ENCODE measurements around the gene ENO4. TPM values are rescaled to one million over a fixed set of nuclear protein-coding genes. Genes with fewer than 3 reads are reported as not detected.

ENO4 gene
- polyA plus RNA-seq, 1 of the 3 experiments (the other 2 are of a cell fraction) = 0.36 TPM

GRCh38 chr10:116801658-116802057 lies 47.6 kb upstream of the ENO4 start:
- Histone ChIP-seq H2AFZ (ENCODE audit: low read depth) (no peak overlapping the region), H4K20me1 (ENCODE audit: insufficient read depth) (no peaks in the 10 kb centered on the region), H3K9ac (no peak overlapping the region), H3K36me3 (replicated peaks in 1 of 2; ENCODE audit: control insufficient read depth in 1 of 2, insufficient read depth in 2 of 2, low read length in 1 of 2) (no peaks in the 10 kb centered on the region), H3K27me3 (ENCODE audit: insufficient read depth) (peaks cover 7% of the 10 kb centered on the region; the same call in 1 of the 2 replicates), H3K4me1 (ENCODE audit: control insufficient read depth in 1 of 2, insufficient read depth in 2 of 2, low read depth in 1 of 2, low read length in 1 of 2) (no peaks in the 10 kb centered on the region), H3K4me3 (ENCODE audit: low read depth in 2 of 2, low read length in 1 of 2) (no peak overlapping the region), H3K9me3 (no peaks in the 10 kb centered on the region), H3K27ac (ENCODE audit: low read depth in 2 of 2, low read length in 1 of 2) (no peak overlapping the region), H3F3A (replicated peaks; ENCODE audit: insufficient read depth) (no peaks in the 10 kb centered on the region), H3K9me2 (no peaks in the 10 kb centered on the region), H3K4me2 (no peak overlapping the region), H3K79me2 (ENCODE audit: insufficient read depth) (no peaks in the 10 kb centered on the region)
- ChIA-PET POLR2A (no interaction called here), CTCF (interaction anchor here (0.7 to 14.2 kb wide), 6 partner anchors 8 to 376 kb away, joined by 3 to 265 read pairs (median 14); no protein-coding TSS in a partner anchor)
- no peak for DNase-seq
- TF ChIP-seq TCF12 (IDR thresholded peaks at IDR 0.05) (no peak), CTCF (IDR thresholded peaks at IDR 0.05) (no peak)
- WGBS (ENCODE audit: low lambda C conversion rate) = 73% methylated on average over 4 of the region's 4 CpGs

GRCh38 chr10:116802474-116802873 lies 46.8 kb upstream of the ENO4 start:
- CTCF ChIA-PET = interaction anchor here (1.1 to 14.2 kb wide), 4 partner anchors 14 to 384 kb away, joined by 3 to 265 read pairs (median 125); no protein-coding TSS in a partner anchor
- Histone ChIP-seq H3K9me3 (no peaks in the 10 kb centered on the region), H4K20me1 (ENCODE audit: insufficient read depth) (no peaks in the 10 kb centered on the region), H3K4me2 (no peak overlapping the region), H3K9me2 (no peaks in the 10 kb centered on the region), H3F3A (replicated peaks; ENCODE audit: insufficient read depth) (no peaks in the 10 kb centered on the region), H3K4me1 (ENCODE audit: control insufficient read depth in 1 of 2, insufficient read depth in 2 of 2, low read depth in 1 of 2, low read length in 1 of 2) (no peaks in the 10 kb centered on the region; a peak in 1 of 4 replicates), H3K9ac (no peak overlapping the region), H3K27me3 (ENCODE audit: insufficient read depth) (peaks cover 7% of the 10 kb centered on the region; the same call in 1 of the 2 replicates), H3K27ac (ENCODE audit: low read depth in 2 of 2, low read length in 1 of 2) (no peak overlapping the region), H2AFZ (ENCODE audit: low read depth) (no peak overlapping the region), H3K4me3 (ENCODE audit: low read depth in 2 of 2, low read length in 1 of 2) (no peak overlapping the region), H3K79me2 (ENCODE audit: insufficient read depth) (no peaks in the 10 kb centered on the region), H3K36me3 (replicated peaks in 1 of 2; ENCODE audit: control insufficient read depth in 1 of 2, insufficient read depth in 2 of 2, low read length in 1 of 2) (no peaks in the 10 kb centered on the region)
- 69% methylated on average over 4 of the region's 6 CpGs for WGBS (ENCODE audit: low lambda C conversion rate)
- no peak for DNase-seq
- no peak for TF ChIP-seq RXRA (IDR thresholded peaks at IDR 0.05; ENCODE audit: borderline replicate concordance, low read depth)
- TF ChIP-seq TAF1 (IDR thresholded peaks at IDR 0.05; ENCODE audit: borderline replicate concordance, low read depth, low read length) = no peak
- TF ChIP-seq GATA2 (CRISPR knock-in tag; IDR thresholded peaks at IDR 0.05) = no peak
- TF ChIP-seq EP300 (IDR thresholded peaks at IDR 0.05; ENCODE audit: borderline replicate concordance in 1 of 2, low read depth in 1 of 2, low read length in 1 of 2) = no peak
- TF ChIP-seq TCF12 (IDR thresholded peaks at IDR 0.05) = no peak
- TF ChIP-seq, protein P1, sequence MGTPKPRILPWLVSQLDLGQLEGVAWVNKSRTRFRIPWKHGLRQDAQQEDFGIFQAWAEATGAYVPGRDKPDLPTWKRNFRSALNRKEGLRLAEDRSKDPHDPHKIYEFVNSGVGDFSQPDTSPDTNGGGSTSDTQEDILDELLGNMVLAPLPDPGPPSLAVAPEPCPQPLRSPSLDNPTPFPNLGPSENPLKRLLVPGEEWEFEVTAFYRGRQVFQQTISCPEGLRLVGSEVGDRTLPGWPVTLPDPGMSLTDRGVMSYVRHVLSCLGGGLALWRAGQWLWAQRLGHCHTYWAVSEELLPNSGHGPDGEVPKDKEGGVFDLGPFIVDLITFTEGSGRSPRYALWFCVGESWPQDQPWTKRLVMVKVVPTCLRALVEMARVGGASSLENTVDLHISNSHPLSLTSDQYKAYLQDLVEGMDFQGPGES (IDR thresholded peaks at IDR 0.05; ENCODE audit: low read depth, low read length) = no peak
- TF ChIP-seq RCOR1 (IDR thresholded peaks at IDR 0.05; ENCODE audit: low read length) = no peak
- TF ChIP-seq MAX (IDR thresholded peaks at IDR 0.05; ENCODE audit: low read depth) = no peak
- no peak for TF ChIP-seq NRF1 (IDR thresholded peaks at IDR 0.05; ENCODE audit: low read depth, low read length)
- no peak for TF ChIP-seq RAD21 (IDR thresholded peaks at IDR 0.05; ENCODE audit: low read length)
- POLR2A ChIA-PET = no interaction called here
